ENCODE measurements around the gene VWF.
A peak's percentile ranks its signal among the peaks of the same experiment; 100 is the strongest.

DNA sequence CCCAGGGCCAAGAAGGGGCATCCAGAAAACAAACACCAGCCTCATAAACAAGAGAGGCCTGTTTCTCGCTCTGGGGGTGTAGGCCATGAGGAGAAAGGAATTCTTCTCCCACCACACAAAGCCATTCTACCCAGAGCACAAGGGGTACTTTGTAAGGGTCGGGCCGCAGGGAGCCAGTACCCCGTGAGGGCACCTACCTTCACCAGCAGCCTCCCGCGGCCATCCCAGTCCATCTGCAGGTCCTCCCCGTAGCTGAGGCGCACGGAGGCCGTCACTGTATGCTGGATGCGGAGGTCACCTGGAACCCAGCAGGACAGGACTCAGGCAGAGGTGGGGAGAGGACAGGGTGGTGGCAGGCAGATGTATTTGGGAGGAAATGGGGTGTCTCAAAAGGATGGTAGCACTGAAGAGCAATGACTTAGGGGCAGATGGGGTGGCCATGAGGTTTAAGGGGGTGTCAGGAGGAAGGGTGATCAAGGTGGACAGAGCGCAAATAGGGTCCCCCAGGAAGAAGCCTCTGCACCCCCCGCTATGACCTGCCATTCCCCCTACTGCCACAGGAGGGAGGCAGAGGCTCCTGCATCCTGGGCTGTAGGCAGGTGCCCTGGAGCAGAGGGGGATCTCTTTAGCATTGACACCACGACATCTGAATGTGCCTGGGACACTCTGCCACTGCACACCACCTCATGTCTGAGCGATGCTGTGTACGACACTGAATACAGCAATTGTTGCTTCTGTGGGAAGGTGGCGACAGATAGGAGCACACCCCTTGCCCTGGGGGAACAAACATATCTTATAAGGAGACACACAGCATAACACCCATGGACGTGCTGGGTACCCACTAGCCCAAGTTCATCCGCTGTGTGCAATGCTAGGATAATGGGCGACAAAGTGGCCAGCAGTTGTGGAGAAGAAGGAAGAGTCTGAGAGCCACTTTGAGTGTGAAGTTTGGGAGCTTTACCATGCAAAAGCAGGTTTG, 61.4 kb downstream of the VWF start:
- TF ChIP-seq, protein P1, sequence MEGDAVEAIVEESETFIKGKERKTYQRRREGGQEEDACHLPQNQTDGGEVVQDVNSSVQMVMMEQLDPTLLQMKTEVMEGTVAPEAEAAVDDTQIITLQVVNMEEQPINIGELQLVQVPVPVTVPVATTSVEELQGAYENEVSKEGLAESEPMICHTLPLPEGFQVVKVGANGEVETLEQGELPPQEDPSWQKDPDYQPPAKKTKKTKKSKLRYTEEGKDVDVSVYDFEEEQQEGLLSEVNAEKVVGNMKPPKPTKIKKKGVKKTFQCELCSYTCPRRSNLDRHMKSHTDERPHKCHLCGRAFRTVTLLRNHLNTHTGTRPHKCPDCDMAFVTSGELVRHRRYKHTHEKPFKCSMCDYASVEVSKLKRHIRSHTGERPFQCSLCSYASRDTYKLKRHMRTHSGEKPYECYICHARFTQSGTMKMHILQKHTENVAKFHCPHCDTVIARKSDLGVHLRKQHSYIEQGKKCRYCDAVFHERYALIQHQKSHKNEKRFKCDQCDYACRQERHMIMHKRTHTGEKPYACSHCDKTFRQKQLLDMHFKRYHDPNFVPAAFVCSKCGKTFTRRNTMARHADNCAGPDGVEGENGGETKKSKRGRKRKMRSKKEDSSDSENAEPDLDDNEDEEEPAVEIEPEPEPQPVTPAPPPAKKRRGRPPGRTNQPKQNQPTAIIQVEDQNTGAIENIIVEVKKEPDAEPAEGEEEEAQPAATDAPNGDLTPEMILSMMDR (IDR thresholded peaks at IDR 0.05), result peak; percentile 88 to 96 (median 94)
- TF ChIP-seq POLR2A (IDR thresholded peaks at IDR 0.05), result no peak

Measured in right lobe of liver (tissue), 4 donors.